ENCODE results near the gene PIP4K2B. TPM values are rescaled to one million over a fixed set of nuclear protein-coding genes. Genes with fewer than 3 reads are reported as not detected.

PIP4K2B gene
- total and polyA plus RNA-seq, 4 donors, result 16.1 to 42.3 (median 29.2) TPM

DNA sequence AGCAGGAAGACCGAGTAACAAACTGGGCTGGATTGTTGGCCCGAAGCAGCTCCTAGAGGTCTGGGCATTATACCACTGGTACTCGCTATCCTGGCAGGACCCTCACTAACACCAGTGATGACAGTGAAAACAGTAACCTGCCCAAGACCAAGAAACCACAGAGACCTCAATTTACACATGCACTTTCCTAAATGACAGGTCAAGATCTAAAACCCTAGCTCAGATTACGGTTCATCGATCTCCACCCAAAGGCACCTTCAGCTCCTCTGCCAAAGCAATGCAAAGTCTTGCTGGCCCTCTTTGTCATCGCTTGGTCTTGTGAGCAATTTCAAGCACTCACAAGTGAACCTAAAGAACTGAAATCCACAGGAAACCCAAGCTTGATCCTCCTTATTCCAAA is 1.5 kb downstream of the PIP4K2B start:
- ATAC-seq (ENCODE audit: insufficient read depth, low FRiP score), result no peak
- Histone ChIP-seq H3K27me3 (ENCODE audit: control insufficient read depth in 3 of 3, insufficient read depth in 3 of 3, low read length in 2 of 3) (no peaks in the 10 kb centered on the region), H3K9ac (ENCODE audit: insufficient read depth in 1 of 2, low read length in 2 of 2) (peak overlapping the region; percentile 43 to 65), H3K4me1 (ENCODE audit: control insufficient read depth in 5 of 5, insufficient read depth in 5 of 5, low read length in 5 of 5) (peaks cover 8 to 24% (median 16%) of the 10 kb centered on the region in 5 donors), H3K4me3 (no peak overlapping the region), H3K9me3 (ENCODE audit: control insufficient read depth in 4 of 4, insufficient read depth in 3 of 4, low read length in 3 of 4) (no peaks in the 10 kb centered on the region), H3K36me3 (ENCODE audit: control insufficient read depth in 4 of 4, insufficient read depth in 4 of 4, low read length in 4 of 4) (peaks cover 7 to 24% (median 12%) of the 10 kb centered on the region in 4 donors), H3K27ac (ENCODE audit: low read depth in 1 of 2, low read length in 1 of 2) (peak overlapping the region; percentile 17 to 26)
- TF ChIP-seq, protein P1, sequence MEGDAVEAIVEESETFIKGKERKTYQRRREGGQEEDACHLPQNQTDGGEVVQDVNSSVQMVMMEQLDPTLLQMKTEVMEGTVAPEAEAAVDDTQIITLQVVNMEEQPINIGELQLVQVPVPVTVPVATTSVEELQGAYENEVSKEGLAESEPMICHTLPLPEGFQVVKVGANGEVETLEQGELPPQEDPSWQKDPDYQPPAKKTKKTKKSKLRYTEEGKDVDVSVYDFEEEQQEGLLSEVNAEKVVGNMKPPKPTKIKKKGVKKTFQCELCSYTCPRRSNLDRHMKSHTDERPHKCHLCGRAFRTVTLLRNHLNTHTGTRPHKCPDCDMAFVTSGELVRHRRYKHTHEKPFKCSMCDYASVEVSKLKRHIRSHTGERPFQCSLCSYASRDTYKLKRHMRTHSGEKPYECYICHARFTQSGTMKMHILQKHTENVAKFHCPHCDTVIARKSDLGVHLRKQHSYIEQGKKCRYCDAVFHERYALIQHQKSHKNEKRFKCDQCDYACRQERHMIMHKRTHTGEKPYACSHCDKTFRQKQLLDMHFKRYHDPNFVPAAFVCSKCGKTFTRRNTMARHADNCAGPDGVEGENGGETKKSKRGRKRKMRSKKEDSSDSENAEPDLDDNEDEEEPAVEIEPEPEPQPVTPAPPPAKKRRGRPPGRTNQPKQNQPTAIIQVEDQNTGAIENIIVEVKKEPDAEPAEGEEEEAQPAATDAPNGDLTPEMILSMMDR (IDR thresholded peaks at IDR 0.05; ENCODE audit: control extremely low read depth, extremely low read depth), result no peak
- no peak for DNase-seq
- 70 to 78% methylated on average over 6 of the region's 6 CpGs for WGBS, 2 donors

DNA sequence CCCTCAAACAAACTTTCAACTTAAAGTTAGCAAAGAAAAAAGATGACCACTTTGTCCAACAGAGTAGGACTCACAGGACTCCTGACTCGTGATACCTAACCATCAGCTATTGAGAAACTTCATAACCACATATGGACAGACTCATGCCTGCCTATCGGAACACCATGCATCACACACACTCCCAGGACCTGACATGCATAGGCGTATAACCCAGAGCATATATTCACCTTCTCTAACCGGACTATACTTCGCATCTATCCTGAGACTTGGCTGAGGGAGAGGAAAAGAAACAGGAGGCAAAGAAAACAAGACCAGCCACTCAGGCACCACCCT is 2.2 kb downstream of the PIP4K2B start:
- no peak overlapping the region for H3K4me3 ChIP-seq
- H3K9ac ChIP-seq (ENCODE audit: insufficient read depth in 1 of 2, low read length in 2 of 2), result peak overlapping the region in 1 of 2 donors; percentile 65
- H3K27ac ChIP-seq (ENCODE audit: low read depth in 1 of 2, low read length in 1 of 2), result peak overlapping the region in 1 of 2 donors; percentile 20
- 57 to 61% methylated on average over 5 of the region's 5 CpGs for WGBS, 2 donors
- no peaks in the 10 kb centered on the region for H3K27me3 ChIP-seq (ENCODE audit: control insufficient read depth in 3 of 3, insufficient read depth in 3 of 3, low read length in 2 of 3)
- DNase-seq, result no peak
- no peaks in the 10 kb centered on the region for H3K9me3 ChIP-seq (ENCODE audit: control insufficient read depth in 4 of 4, insufficient read depth in 3 of 4, low read length in 3 of 4)
- no peak for ATAC-seq (ENCODE audit: insufficient read depth, low FRiP score)
- peaks cover 8 to 24% (median 16%) of the 10 kb centered on the region in 5 donors for H3K4me1 ChIP-seq (ENCODE audit: control insufficient read depth in 5 of 5, insufficient read depth in 5 of 5, low read length in 5 of 5)
- TF ChIP-seq, protein P1 (IDR thresholded peaks at IDR 0.05; ENCODE audit: control extremely low read depth, extremely low read depth), result no peak
- H3K36me3 ChIP-seq (ENCODE audit: control insufficient read depth in 4 of 4, insufficient read depth in 4 of 4, low read length in 4 of 4), result peaks cover 9 to 23% (median 11%) of the 10 kb centered on the region in 4 donors

DNA sequence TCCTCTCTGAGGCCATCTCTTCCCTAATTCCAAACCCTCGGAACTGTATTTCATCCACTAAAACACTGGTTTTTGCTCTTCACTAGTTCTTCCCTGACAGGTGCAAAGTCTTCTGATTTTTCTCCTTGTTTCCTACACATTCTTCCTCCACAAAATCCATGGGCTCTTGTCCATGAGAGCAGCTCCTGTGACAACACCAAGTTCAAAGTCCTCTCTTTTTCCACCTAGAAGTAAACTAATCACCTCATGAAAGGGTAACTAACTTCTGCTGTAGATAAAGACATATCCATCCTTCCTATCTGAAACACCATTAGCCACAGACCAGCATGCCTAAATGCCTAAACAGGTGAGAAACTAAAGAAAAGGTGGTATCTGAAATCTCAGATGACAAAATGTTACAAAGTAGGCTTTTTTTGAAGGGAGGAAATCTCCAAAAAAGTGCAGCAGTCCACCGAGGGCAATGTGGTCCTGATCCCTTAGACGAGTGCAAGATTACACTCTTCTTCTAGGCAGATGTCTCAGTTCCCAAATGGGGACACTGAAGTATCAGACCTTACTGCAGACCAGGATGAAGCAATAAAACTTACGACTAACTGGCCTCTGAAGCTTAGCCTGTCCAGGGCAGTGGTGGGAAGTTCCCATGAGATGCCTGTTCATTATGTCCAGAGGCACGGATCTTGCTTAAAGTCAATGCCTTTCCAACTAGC is 2.8 kb downstream of the PIP4K2B start:
- Histone ChIP-seq H3K36me3 (ENCODE audit: control insufficient read depth in 4 of 4, insufficient read depth in 4 of 4, low read length in 4 of 4) (peaks cover 5 to 18% (median 6%) of the 10 kb centered on the region in 4 donors), H3K4me3 (no peak overlapping the region), H3K4me1 (ENCODE audit: control insufficient read depth in 5 of 5, insufficient read depth in 5 of 5, low read length in 5 of 5) (peaks cover 8 to 24% (median 16%) of the 10 kb centered on the region in 5 donors), H3K27me3 (ENCODE audit: control insufficient read depth in 3 of 3, insufficient read depth in 3 of 3, low read length in 2 of 3) (no peaks in the 10 kb centered on the region), H3K27ac (ENCODE audit: low read depth in 1 of 2, low read length in 1 of 2) (no peak overlapping the region), H3K9ac (ENCODE audit: insufficient read depth in 1 of 2, low read length in 2 of 2) (no peak overlapping the region), H3K9me3 (ENCODE audit: control insufficient read depth in 4 of 4, insufficient read depth in 3 of 4, low read length in 3 of 4) (no peaks in the 10 kb centered on the region)
- DNase-seq (no peak), ATAC-seq (ENCODE audit: insufficient read depth, low FRiP score) (no peak)
- WGBS, 2 donors, result 54 to 64% methylated on average over 5 of the region's 5 CpGs
- TF ChIP-seq, protein P1 (IDR thresholded peaks at IDR 0.05; ENCODE audit: control extremely low read depth, extremely low read depth), result no peak

All from lung (tissue), 12 donors.